Measurements from ENCODE around the gene MAP2. TPM values are rescaled to one million over a fixed set of nuclear protein-coding genes. Genes with fewer than 3 reads are reported as not detected.

Gene MAP2
- total RNA-seq, 1 experiment from 2014 or later, result 0.05 TPM

- Histone ChIP-seq H3K9me3 (peaks cover 2% of the 10 kb centered on the region; the same call in 1 of the 2 replicates), H3K36me3 (ENCODE audit: control insufficient read depth, insufficient read depth, low read length) (no peaks in the 10 kb centered on the region), H3K4me1 (no peaks in the 10 kb centered on the region), H3K27me3 (replicated peaks; ENCODE audit: control insufficient read depth, insufficient read depth, low read length) (no peaks in the 10 kb centered on the region), H3K4me3 (ENCODE audit: low read depth, low read length) (no peak overlapping the region)
- no TSS peak for BruUV-seq (replicated peaks)
- Mint-ChIP-seq H3K27me3 (ENCODE audit: insufficient read depth, unreplicated experiment) (no peaks in the 10 kb centered on the region), H3K4me1 (ENCODE audit: low read depth, unreplicated experiment) (no peaks in the 10 kb centered on the region), H3K9me3 (ENCODE audit: unreplicated experiment) (no peaks in the 10 kb centered on the region), H3K4me3 (ENCODE audit: unreplicated experiment) (no peak overlapping the region), H3K27ac (ENCODE audit: unreplicated experiment) (no peak overlapping the region), H3K36me3 (ENCODE audit: insufficient read depth, unreplicated experiment) (no peaks in the 10 kb centered on the region)
- TF ChIP-seq CTCF (IDR thresholded peaks at IDR 0.05; ENCODE audit: insufficient read depth in 1 of 2, low read depth in 1 of 2, low read length in 1 of 2, severe bottlenecking in 1 of 2, unreplicated experiment in 1 of 2), result no peak
- DNase-seq, result no peak
- ChIA-PET POLR2A (no interaction called here), CTCF (interaction anchor here (0.6 kb wide), 1 partner anchor 58 kb away, joined by 5 read pairs; no protein-coding TSS in a partner anchor)
- intact Hi-C loops (cut with micrococcal nuclease; ENCODE audit: unreplicated experiment), result loop anchor here (10.0 kb wide), 1 partner anchor 604 kb away; no protein-coding TSS in a partner anchor
Observed at GRCh38 chr2:209591021-209591420, 167.2 kb downstream of the MAP2 start.

GRCh38 chr2:209592106-209592505 is 168.3 kb downstream of the MAP2 start:
- Mint-ChIP-seq H3K27ac (ENCODE audit: unreplicated experiment) (no peak overlapping the region), H3K9me3 (ENCODE audit: unreplicated experiment) (no peaks in the 10 kb centered on the region), H3K4me1 (ENCODE audit: low read depth, unreplicated experiment) (no peaks in the 10 kb centered on the region), H3K27me3 (ENCODE audit: insufficient read depth, unreplicated experiment) (no peaks in the 10 kb centered on the region), H3K36me3 (ENCODE audit: insufficient read depth, unreplicated experiment) (no peaks in the 10 kb centered on the region), H3K4me3 (ENCODE audit: unreplicated experiment) (no peak overlapping the region)
- H3K36me3 ChIP-seq (ENCODE audit: control insufficient read depth, insufficient read depth, low read length), result no peaks in the 10 kb centered on the region
- H3K4me1 ChIP-seq, result no peaks in the 10 kb centered on the region
- intact Hi-C loops (cut with micrococcal nuclease; ENCODE audit: unreplicated experiment), result loop anchor here (10.0 kb wide), 1 partner anchor 603 kb away; no protein-coding TSS in a partner anchor
- BruUV-seq (replicated peaks), result no TSS peak
- no peaks in the 10 kb centered on the region for H3K27me3 ChIP-seq (replicated peaks; ENCODE audit: control insufficient read depth, insufficient read depth, low read length)
- CTCF ChIA-PET, result no interaction called here
- POLR2A ChIA-PET, result no interaction called here
- H3K9me3 ChIP-seq, result peaks cover 2% of the 10 kb centered on the region; the same call in 1 of the 2 replicates
- no peak for DNase-seq
- no peak overlapping the region for H3K4me3 ChIP-seq (ENCODE audit: low read depth, low read length)
- no peak for TF ChIP-seq CTCF (IDR thresholded peaks at IDR 0.05; ENCODE audit: insufficient read depth in 1 of 2, low read depth in 1 of 2, low read length in 1 of 2, severe bottlenecking in 1 of 2, unreplicated experiment in 1 of 2)

- CTCF ChIA-PET, result interaction anchor here (0.6 kb wide), 1 partner anchor 1339 kb away, joined by 4 read pairs; the partner anchor contains the start of gene IDH1
- BruUV-seq (replicated peaks), result no TSS peak
- H3K4me1 ChIP-seq, result no peaks in the 10 kb centered on the region
Observed at GRCh38 chr2:209593930-209594329, 170.1 kb downstream of the MAP2 start.

More at GRCh38 chr2:209593930-209594329, 170.1 kb downstream of the MAP2 start:
- POLR2A ChIA-PET, result no interaction called here
- Mint-ChIP-seq H3K4me3 (ENCODE audit: unreplicated experiment) (no peak overlapping the region), H3K27ac (ENCODE audit: unreplicated experiment) (no peak overlapping the region), H3K4me1 (ENCODE audit: low read depth, unreplicated experiment) (no peaks in the 10 kb centered on the region), H3K9me3 (ENCODE audit: unreplicated experiment) (no peaks in the 10 kb centered on the region), H3K36me3 (ENCODE audit: insufficient read depth, unreplicated experiment) (no peaks in the 10 kb centered on the region), H3K27me3 (ENCODE audit: insufficient read depth, unreplicated experiment) (no peaks in the 10 kb centered on the region)
- no peak for DNase-seq
- H3K36me3 ChIP-seq (ENCODE audit: control insufficient read depth, insufficient read depth, low read length), result no peaks in the 10 kb centered on the region
- peaks cover 2% of the 10 kb centered on the region; the same call in 1 of the 2 replicates for H3K9me3 ChIP-seq
- intact Hi-C loops (cut with micrococcal nuclease; ENCODE audit: unreplicated experiment), result loop anchor here (10.0 kb wide), 1 partner anchor 601 kb away; no protein-coding TSS in a partner anchor
- no peaks in the 10 kb centered on the region for H3K27me3 ChIP-seq (replicated peaks; ENCODE audit: control insufficient read depth, insufficient read depth, low read length)
- H3K4me3 ChIP-seq (ENCODE audit: low read depth, low read length), result no peak overlapping the region
- no peak for TF ChIP-seq CTCF (IDR thresholded peaks at IDR 0.05; ENCODE audit: insufficient read depth in 1 of 2, low read depth in 1 of 2, low read length in 1 of 2, severe bottlenecking in 1 of 2, unreplicated experiment in 1 of 2)
